Measurements from ENCODE around the gene ICE1.

Gene ICE1

GRCh38 chr5:5422819-5423515 is 490 bp downstream of the ICE1 start:
- peak overlapping the region; percentile 73 to 85 for H3K4me3 ChIP-seq (replicated peaks in 1 of 2; ENCODE audit: low read depth in 2 of 2, low read length in 2 of 2)
- TF ChIP-seq CTCF (IDR thresholded peaks at IDR 0.05; ENCODE audit: low read depth, low read length): no peak
- peak in 1 of 2 donors; percentile 3 for DNase-seq (ENCODE audit: low read depth in 2 of 2)

- H3K4me3 ChIP-seq (replicated peaks in 1 of 2; ENCODE audit: low read depth in 2 of 2, low read length in 2 of 2): peak overlapping the region; percentile 73 to 85
- DNase-seq (ENCODE audit: low read depth in 2 of 2): no peak
- TF ChIP-seq CTCF (IDR thresholded peaks at IDR 0.05; ENCODE audit: low read depth, low read length): no peak
These were observed 1.1 kb downstream of the ICE1 start for GRCh38 chr5:5423586-5423985.

GRCh38 chr5:5424736-5425135 is 2.3 kb downstream of the ICE1 start:
- no peak for TF ChIP-seq CTCF (IDR thresholded peaks at IDR 0.05; ENCODE audit: low read depth, low read length)
- no peak overlapping the region for H3K4me3 ChIP-seq (replicated peaks in 1 of 2; ENCODE audit: low read depth in 2 of 2, low read length in 2 of 2)
- peak in 1 of 2 donors; percentile 70 for DNase-seq (ENCODE audit: low read depth in 2 of 2)

GRCh38 chr5:5430136-5430535 is 7.7 kb downstream of the ICE1 start:
- no peak overlapping the region for H3K4me3 ChIP-seq (replicated peaks in 1 of 2; ENCODE audit: low read depth in 2 of 2, low read length in 2 of 2)
- TF ChIP-seq CTCF (IDR thresholded peaks at IDR 0.05; ENCODE audit: low read depth, low read length): no peak
- DNase-seq (ENCODE audit: low read depth in 2 of 2): no peak

GRCh38 chr5:5432020-5432707 is 9.7 kb downstream of the ICE1 start:
- H3K4me3 ChIP-seq (replicated peaks in 1 of 2; ENCODE audit: low read depth in 2 of 2, low read length in 2 of 2): no peak overlapping the region
- peak; percentile 71 to 84 for DNase-seq (ENCODE audit: low read depth in 2 of 2)
- TF ChIP-seq CTCF (IDR thresholded peaks at IDR 0.05; ENCODE audit: low read depth, low read length): no peak

GRCh38 chr5:5436203-5436760 is 13.8 kb downstream of the ICE1 start:
- no peak for DNase-seq (ENCODE audit: low read depth in 2 of 2)

More at GRCh38 chr5:5436203-5436760, 13.8 kb downstream of the ICE1 start:
- H3K4me3 ChIP-seq (replicated peaks in 1 of 2; ENCODE audit: low read depth in 2 of 2, low read length in 2 of 2): no peak overlapping the region
- TF ChIP-seq CTCF (IDR thresholded peaks at IDR 0.05; ENCODE audit: low read depth, low read length): no peak
